Uterus (tissue), 2 donors: Measurements from ENCODE around the gene JHY.

Source experiments
- CTCF ChIP-seq, 4 experiments: fragments of 200-600 bp in 2 of 4; fragments of 450-650 bp in 2 of 4; sonication (generic) in 2 of 4; IDR thresholded peaks; one replicate each; pipeline ENCODE4 v1.5.1; 2016 to 2019; ENCODE audit warnings: antibody characterized with exemption in 4 of 4, mild to moderate bottlenecking in 2 of 4, moderate library complexity in 1 of 4
- POLR2A ChIP-seq, 2 donors: fragments of 450-650 bp; IDR thresholded peaks; one replicate each; pipeline ENCODE4 v1.6.1; 2016; ENCODE audit warnings: antibody characterized with exemption in 2 of 2, mild to moderate bottlenecking in 1 of 2, moderate library complexity in 1 of 2

GRCh38 chr11:123006860-123007542, 124.4 kb downstream of the JHY start:
- TF ChIP-seq CTCF (IDR thresholded peaks at IDR 0.05) (no peak), POLR2A (IDR thresholded peaks at IDR 0.05) (no peak)
